ENCODE data around the gene CDK19.
A peak's percentile ranks its signal among the peaks of the same experiment; 100 is the strongest.
"Not testable (repeated sequence)": the region's sequence is repeated elsewhere in the genome, so short reads cannot be mapped to it uniquely, and the experiment has no call there.

Gene CDK19

DNA sequence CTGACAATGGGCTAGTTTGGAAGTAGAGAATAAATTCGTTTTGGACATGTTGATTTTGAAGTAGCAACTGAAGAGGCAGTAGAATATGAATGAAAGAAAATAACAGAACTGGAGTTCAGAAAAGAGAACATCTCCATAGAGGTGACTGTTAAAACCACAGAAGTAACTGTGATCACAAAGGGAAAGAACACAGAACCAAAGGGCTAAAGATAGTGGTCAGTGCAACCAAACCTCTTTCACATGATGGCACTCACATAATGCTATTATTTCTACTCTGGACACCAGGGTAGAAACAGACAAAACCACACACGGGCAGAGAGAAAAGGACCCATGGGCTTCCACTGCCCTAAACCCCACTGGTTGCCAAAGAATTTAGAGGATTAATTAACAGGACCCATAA lies 58.5 kb downstream of the CDK19 start:
- no peak for DNase-seq (ENCODE audit: low read depth)

DNA sequence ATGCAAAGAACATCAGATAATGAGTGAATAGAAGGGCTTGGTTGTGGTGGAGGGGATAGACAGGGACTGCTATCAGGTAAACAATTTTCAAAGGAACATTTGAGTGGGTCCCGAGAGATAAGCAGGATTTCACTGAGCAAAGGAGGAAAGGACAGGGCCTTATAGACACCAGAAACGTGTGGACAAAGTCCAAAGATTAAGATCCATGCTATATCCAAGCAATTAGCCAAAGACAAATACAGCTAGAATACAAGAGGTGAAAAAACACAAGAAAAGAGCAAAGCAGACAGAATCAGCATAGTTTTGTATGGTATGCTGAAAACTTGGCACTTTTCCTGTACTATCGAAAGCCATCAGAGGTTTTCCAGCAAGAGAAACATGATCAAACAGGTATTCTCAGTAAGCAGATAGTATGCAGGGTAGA lies 59.8 kb downstream of the CDK19 start:
- peak; percentile 20 for DNase-seq (ENCODE audit: low read depth)

DNA sequence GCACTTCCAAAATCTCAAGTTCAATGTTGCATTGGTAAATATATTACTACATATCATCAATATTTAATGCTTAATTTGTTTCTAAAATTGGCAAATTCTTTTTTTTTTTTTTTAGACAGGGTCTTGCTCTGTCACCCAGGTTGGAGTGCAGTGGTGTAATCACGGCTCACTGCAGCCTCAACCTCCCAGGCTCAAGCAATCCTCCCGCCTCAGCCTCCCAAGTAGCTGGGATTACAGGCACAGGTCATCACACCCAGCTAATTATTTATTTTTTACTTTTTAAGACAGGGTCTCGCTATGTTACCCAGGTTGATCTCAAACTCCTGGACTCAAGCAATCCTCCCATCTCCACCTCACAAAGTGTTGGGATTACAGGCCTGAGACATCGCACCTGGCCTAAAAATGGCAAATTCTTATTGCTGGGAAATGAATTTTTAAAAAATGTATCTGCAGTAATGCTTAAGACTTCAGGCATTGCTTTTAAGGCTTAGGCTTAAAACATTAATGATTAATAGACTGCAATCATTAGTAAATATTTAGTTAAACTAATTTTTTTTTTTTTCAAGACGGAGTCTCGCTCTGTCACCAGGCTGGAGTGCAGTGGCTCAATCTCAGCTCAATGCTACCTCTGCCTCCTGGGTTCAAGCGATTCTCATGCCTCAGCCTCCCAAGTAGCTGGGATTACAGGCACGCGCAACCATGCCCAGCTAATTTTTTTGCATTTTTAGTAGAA lies 61.2 kb downstream of the CDK19 start:
- not testable (repeated sequence) for DNase-seq (ENCODE audit: low read depth)

DNA sequence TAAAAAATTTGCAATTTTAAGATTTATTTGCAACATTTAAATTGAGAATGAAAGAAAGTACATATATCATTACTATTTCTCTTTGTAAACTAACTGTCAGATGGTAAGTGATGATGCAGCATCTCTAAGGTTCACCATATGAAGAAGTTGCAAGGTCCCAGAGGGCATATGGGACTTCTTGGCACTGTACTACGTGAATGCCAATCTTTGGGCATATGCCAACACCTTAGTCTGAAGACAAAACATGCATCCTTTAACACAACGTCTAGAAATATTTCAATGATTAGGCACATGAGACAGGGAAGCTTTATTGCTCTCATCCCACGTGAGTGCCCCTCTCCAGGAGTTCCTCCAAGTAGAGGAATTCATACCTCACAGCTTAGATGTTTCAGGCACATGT lies 66.8 kb downstream of the CDK19 start:
- no peak for DNase-seq (ENCODE audit: low read depth)

DNA sequence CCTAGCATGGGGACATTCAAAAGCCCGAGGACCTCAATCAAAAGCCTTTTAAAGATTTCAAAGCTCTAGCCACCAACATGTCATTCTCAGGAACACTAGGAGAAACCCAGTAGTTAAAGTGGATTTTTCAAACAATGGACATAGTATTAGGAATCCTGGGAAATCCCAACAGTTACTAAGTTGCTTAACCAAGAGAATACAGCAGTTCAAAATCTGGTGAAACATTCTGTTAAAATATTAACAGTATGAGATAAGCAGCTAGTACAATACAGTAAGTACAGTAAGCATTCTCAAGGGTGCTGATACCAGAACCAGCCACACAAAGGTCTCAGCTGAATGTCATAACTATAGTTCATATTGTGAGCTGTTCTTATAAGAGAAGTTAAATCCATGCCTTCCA lies 68.6 kb downstream of the CDK19 start:
- no peak for DNase-seq (ENCODE audit: low read depth)

DNA sequence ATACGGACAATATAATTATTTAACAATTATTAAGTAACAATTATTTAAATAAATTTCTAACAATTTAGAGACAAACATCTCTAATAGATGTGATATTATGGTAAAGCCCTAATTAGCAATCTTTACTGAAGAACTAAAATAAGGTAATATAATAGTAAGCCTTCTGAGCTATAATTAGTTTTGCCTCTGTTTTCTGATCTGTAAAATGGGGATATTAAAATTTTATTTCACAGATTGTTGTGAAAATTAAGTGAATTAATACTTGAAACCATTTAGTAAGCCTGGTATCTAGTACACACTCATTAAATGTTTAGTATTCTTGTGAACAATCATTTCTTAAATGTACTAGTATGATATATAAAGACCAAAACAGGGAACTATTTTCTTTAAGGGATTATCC lies 70.3 kb downstream of the CDK19 start:
- DNase-seq (ENCODE audit: low read depth): no peak

DNA sequence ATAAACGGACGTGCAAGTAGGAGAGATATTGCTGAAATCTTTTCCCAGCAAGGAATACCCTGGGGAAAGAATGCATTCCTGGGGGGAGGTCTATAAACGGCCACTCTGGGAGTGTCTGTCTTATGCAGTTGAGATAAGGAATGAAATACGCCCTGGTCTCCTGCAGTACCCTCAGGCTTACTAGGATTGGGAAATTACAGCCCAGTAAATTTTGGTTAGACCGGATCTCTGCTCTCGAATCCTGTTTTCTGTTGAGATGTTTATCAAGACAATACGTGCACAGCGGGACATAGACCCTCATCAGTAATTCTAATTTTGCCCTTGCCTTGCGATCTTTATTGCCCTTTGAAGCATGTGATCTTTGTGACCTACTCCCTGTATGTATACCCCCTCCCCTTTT lies 72.7 kb downstream of the CDK19 start:
- DNase-seq (ENCODE audit: low read depth): not testable (repeated sequence)

DNA sequence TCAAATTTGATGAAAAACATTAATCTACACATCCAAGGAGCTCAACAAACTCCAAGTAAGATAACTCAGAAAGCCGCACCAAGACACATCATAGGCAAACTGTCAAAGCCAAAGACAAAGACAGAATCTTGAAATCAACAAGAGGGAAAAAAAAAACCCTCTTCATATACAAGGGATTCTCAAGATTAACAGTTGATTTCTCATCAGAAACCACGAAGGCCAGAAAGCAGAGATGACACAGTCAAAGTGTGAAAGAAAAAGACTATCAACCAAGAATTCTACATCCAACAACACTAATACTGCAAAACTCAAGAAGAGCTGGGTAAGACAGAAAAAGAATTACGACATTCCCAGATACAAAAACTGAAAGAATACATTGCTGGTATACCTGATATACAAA lies 73.8 kb downstream of the CDK19 start:
- DNase-seq (ENCODE audit: low read depth): no peak

DNA sequence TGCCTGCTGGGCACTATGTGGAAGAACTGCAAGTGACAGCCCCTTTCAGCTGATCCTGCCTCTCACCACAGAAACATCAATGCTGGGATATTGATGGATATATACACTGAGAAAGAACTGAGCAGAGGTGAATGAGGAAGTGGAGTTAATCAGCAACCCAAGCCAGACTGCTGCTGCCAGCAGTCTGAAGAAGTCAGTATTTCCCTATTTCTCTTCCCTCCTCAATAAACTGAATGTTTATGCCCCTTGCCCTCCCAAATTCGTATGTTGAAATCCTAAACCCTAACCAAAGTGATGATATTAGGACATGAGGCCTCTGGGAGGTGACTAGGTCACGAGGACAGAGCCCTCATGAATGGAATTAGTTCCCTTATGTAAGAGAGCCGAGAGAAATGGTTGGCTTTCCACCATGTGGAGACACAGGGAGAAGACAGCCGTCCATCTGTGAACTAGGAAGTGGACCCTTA lies 76.3 kb downstream of the CDK19 start:
- DNase-seq (ENCODE audit: low read depth): no peak

DNA sequence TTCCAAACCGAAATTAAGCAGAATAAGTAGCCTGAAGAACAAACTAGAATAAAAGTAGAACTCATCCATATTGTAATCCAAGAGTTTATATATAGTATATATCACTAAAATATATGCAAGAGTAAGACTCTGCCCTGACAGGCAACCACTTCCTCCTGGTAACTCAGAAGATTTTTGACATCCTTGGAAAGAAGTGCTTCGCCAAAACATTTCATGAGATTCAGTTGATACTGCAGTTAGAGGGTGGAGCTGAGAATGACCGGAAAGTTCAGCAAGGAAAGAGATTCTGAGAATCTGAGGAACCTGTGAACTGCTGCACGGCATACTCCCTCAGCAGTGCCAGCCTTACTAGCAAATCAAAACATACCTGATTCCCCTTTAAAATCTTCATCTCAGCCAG lies 79.6 kb downstream of the CDK19 start:
- DNase-seq (ENCODE audit: low read depth): no peak

DNA sequence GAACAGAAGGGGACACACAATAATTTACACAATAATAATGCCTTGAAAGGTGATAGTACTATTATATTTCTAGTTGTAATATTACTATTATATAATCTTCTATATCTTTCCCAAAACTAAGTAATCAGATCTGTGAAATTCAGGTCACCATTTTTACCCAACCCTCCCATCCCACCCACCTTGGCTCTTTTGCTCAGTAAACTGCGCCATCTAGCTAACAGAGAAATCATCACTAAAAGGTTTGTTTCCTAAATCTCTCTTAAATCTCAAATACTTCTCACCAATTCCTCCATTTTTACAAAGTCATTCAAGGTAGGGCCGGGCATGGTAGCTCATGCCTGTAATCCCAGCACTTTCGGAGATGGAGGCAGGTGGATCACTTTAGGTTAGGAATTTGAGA lies 83.4 kb downstream of the CDK19 start:
- no peak for DNase-seq (ENCODE audit: low read depth)

DNA sequence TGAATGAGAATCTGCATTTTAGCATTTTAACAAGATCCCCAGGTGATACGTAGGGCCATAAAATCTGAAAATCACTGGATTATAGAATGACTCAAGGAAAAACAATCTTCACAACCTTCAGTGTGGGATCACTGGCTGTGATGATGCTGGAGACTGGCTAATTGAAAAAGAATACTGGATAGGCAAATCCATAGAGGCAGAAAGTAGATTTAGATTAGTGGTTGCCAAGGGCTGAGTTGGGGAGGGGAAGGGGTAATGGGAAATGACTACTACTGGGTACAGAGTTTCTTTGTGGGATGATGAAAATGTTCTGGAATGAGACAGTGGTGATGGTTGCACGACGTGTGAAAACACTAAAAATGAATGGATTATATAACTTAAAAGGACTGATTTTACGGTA lies 84.1 kb downstream of the CDK19 start:
- peak; percentile 10 for DNase-seq (ENCODE audit: low read depth)

DNA sequence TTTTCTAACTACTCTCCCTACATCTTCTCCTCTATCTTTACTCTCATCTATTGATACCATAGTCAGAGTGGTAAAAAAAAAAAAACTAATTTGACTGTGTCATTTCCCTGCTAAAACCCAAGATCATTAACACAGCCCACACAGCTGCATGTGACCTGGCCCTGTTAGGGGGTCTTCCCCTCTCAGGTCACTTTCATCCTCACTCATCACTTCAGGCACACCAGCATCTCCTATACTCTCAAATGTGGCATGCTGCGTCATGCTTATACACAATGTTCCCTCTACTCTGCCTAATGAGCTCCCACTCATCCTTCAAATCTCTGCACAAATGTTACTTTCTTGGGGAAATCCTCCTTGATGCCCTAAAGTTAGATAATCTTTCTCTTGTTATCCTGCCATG lies 86.8 kb downstream of the CDK19 start:
- no peak for DNase-seq (ENCODE audit: low read depth)

DNA sequence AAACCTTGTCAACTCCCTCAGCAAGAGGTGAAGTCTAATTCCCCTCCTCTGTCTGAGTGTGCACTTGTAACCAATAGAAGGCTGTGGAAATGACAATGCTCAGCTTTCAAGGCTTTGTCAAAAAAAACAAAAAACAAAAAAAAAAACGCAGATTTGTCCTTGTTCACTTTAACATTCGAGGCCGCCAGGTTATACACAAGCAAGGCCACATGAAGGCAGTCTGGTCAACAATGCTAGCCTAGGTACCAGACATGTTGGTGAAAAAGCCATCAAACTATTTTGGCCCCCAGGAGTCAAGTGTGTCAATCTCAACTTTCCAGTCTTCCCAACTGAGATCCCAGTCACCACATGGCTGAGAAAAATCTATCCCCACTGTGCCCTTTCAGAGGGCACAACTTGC lies 92.3 kb downstream of the CDK19 start:
- no peak for DNase-seq (ENCODE audit: low read depth)

DNA sequence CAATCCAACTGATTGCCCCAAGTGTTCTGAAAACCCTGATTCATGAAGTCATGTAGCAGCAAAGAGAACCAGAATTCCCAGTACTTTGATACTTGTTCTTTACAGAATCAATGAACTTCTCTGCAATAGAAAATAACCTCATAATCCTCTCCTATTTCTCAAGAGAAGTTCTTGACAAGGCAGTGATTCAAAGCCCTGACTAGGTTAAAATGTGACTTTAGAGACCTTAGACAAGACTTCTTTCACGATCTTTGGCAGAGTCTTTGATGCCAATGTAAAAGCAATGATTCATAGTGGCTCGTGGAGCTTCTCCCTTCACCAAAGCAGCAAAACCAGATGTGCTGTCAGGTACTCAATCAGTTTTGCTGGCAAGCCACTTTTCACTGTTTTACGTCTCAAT lies 95.2 kb downstream of the CDK19 start:
- DNase-seq (ENCODE audit: low read depth): no peak

DNA sequence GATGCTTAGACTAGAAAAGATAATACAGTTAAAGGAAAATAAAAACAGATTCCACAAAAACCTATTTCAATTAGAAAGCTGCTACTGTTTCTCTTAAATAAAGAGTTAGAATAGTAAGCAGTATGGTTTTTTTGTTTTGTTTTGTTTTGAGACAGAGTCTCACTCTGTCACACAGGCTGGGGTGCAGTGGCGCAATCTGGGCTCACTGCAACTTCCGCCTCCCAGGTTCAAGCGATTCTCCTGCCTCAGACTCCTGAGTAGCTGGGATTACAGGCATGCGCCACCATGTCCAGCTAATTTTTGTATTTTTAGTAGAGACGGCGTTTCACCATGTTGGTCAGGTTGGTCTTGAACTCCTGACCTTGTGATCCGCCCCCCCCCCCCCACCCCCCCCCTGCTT lies 95.7 kb downstream of the CDK19 start:
- not testable (repeated sequence) for DNase-seq (ENCODE audit: low read depth)

DNA sequence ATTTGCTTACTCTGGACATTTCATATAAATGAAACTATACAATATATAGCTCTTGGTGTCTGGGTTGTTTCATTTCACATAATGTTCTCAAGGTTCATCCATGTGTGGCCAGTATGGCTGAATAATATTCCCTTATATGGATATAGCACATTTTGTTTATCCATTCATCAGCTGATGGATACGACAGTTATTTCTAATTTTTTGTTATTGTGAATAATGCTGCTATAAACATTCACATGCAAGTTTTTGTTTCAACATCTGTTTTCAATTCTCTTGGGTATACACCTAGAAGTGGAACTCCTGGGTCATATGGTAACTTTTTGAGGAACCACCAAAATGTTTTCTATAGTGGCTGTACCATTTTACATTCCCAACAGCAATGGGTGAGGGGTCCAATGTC lies 101.1 kb downstream of the CDK19 start:
- peak; percentile 39 for DNase-seq (ENCODE audit: low read depth)

DNA sequence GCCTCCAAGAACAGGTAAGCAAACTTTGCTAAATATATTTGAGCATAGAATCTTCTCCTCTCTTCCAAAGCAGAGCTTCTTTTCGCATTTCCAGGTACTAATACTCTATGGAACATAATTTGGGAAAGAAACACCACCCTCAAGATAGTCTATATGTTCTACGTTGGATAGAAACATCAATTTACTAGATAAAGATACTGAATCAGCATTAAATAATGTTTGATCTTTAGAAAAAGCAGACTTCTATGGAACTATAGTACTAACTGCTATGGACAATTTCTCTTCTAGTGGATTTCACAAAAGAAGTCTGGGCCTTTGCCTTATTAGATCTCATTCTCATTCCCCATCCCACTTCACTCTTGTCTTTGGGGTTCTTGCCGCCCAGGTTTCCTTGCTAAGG lies 103.0 kb downstream of the CDK19 start:
- DNase-seq (ENCODE audit: low read depth): no peak

DNA sequence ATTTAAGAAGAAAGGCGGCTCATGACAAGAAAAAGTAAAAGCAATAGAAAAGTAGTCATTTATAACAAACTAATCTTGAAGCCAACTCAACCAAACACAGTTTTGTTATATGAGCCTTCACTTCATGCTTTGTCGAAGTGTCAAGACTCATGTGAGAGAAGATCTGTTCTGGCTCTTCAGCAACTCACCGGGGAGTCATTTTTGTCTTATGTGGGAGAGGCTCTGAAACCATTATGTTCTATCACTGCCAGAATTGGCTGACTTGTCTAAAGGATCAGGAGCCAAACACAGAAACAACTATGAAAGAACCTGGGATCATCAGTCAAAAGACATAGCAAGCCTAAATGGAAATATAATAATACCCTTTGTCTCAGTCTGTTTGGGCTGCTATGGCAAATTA lies 105.2 kb downstream of the CDK19 start:
- DNase-seq (ENCODE audit: low read depth): no peak

DNA sequence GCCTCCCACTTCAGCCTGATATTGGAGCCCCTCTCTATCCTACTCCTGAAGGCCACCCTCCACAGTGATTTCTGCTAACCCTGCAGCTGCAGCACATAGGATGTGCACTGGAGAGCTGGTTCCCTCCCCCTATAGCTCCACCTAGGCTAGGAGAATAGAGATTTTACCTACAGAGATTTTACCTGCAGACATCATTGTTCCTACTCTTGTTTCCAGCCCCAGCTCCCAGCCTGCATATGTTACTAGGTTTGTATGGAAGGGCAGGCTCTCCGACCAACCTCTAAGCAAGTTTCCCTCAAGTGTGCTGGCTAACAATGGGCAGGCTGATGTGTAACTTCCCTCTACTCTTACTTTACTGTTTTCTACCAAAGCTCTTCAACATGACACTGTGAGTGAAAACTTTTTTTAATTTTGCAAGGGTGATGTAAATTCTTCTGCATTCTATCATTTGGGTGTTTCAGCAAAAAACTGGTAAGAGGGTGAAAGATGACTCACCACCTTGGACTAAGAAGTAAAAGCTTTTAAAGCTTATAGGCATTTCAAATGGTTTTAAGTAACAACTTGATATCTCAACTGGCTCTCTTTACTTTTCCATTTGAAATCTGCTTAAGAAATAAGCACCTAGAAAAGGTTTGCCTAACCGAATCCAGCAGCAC lies 106.8 kb downstream of the CDK19 start:
- DNase-seq (ENCODE audit: low read depth): peak; percentile 63

DNA sequence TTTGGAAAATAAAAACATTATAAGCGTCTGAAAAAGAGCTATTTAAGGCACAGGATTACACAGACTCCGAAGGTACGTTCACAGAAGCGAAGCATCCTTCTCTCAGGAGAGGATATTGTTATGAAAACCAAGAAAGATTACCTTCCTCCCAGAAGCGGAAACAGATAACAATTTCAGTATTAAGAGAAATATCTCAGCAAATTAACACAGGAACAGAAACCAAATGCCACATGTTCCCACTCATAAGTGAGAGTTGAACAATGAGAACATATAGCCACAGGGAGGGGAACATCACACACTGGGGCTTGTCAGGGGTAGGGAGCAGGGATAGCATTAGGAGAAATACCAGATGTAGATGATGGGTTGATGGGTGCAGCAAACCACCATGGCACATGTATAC lies 109.7 kb downstream of the CDK19 start:
- DNase-seq (ENCODE audit: low read depth): no peak

DNA sequence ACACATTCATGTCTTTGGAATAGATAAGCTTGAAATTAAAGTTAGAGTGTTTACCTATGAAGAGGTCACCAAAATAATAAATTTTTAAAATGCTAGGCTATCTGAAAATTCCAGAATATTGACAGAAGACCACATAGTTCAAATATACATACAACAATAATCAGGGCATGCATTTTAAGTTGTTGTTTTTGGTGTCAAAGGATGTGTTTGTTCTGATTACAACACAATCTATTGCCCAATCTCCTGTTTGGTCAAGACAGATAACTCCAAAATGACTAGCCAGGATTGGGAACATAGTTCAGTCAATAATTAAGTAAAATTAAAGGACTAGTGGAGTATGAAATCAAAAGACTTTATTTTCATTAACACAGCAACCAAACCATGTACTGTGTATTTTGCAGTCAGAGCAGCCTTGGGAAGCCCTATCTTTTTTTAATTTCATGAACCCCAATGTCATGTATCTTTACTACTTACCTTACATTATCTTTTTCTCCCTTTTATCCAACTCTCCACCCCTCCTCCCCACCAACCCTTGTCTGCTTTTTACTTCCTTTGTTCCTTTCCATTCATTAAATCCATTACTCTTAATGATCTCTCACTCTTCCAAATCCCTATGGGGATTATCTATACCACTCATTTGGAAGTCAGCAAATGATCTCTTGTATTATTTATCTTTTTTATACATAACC lies 111.2 kb downstream of the CDK19 start:
- peak; percentile 70 for DNase-seq (ENCODE audit: low read depth)

Measured in iris pigment epithelial cell (primary cell).